HG03097 (cell line): ENCODE data around the gene DSCAML1.

ENCODE experiments used
- ATAC-seq: cut with Tn5 transposase; IDR thresholded peaks from one replicate; pipeline ENCODE4 v1.9.1; 2021; ENCODE audit not compliant: unreplicated experiment, low FRiP score

The DSCAML1 gene

GRCh38 chr11:117671370-117671769, 125.6 kb downstream of the DSCAML1 start:
- no peak for ATAC-seq

DNA sequence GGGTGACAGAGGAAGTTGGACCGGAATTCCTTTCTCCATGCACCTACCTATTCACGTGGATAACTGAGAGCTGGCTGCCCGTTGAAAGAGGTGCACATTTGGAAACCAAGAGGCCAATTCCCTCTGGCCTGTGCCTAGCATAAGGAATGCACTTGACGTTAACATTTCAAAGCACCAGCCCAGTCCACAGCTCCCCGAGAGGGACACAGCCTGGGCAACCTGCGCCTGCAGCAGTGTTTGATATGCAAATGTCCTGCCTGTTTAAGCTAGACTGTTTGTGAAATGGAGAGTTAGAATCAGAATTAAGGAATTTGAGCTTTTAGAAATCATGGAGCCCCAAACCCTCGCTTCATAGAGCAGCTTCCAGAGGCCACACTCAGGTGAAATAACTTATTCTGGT, 126.1 kb downstream of the DSCAML1 start:
- no peak for ATAC-seq

DNA sequence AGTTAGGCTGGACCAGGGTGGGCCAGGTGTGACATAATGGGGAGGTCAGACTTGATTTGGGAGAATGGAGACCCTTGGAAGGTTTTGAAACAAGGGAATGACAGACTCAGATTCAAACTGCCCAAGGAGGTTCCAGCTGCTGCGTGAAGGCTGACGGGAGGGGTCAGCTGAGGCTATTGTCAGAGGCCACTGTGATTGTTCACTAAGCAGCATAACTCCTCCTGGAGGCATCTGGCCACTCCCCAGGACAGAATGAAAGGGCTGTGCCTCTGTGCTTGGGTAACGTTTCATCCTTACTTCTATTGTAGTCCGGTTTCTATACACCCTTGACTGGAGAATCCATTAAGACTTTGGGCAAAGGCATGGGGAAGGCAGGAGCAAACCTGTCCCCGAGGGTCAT, 126.6 kb downstream of the DSCAML1 start:
- ATAC-seq: no peak

GRCh38 chr11:117669616-117670015, 127.4 kb downstream of the DSCAML1 start:
- no peak for ATAC-seq

DNA sequence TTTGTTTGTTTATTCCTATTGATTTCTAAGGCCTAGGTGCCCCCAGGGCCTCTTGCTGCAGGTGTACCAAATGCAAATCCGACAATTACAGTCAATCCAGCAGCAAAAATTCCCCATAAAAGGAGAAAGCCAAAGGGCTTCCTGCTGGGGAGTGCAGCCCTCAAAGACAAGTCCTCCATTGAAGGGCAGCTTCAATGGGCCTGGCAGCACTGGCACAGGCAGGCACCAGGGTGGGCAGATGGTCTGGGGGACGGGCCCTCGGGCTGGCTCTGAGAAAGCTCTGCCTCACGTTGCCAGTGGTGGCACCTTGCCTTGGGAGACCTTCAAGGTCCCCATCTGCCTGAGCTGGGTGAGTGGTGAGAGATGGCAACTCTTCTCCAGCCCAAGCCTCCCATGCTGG, 128.0 kb downstream of the DSCAML1 start:
- ATAC-seq: no peak

DNA sequence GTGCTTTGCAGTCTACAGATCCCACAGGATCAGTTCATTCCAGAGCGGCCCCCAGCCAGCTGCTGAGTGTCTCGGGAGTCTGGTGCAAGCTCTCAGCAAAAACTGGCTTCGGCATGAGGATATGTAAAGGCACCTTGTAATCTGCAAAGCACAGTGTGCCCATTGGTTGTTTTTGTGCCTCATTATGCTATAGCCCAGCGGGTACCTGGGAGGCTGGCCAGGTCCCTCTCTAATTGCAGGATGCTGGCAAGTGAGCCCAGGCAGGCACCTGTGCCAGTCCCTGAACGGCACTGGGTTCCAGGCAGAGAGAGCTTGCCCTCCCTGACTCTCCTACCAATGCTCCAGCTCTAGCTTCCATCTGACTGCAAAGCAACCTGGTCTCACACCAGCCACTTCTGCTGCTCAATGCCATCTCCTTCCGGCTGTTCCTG, 128.7 kb downstream of the DSCAML1 start:
- no peak for ATAC-seq

- no peak for ATAC-seq
Observed at GRCh38 chr11:117664897-117665296, 132.1 kb downstream of the DSCAML1 start.

GRCh38 chr11:117663821-117664220, 133.2 kb downstream of the DSCAML1 start:
- ATAC-seq: no peak

- ATAC-seq: no peak
Observed at GRCh38 chr11:117663414-117663813, 133.6 kb downstream of the DSCAML1 start.

DNA sequence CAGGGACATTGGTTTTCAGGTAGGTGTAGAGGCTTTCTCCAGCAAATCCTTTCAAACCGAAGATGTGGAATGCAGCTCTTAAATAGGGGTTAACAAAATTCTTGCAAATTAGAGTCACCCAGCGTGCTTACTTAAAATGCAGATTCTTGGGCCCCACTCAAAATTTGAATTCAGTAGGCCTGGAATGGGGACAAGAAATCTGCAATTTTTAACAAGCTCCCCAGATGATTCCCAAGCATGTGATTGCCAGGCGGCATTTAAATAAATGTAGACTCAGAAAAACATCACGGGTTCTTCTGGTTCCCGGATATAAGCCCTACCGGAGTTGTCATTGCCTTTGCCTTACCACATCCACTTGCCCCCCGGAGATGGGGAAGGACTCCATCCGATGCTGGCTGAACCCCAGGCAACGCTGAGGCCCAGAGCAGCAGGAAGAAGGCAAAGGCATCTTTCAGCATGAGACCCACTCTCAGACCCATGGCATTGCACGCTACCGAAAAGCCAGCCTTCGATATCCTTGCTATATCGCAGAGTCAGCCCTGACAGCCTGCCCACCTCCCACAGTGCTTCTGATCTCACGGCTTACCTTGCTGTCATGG, 134.2 kb downstream of the DSCAML1 start:
- ATAC-seq: no peak

GRCh38 chr11:117662255-117662654, 134.8 kb downstream of the DSCAML1 start:
- ATAC-seq: no peak

- ATAC-seq: no peak
Observed at GRCh38 chr11:117658809-117659208, 138.2 kb downstream of the DSCAML1 start.

- no peak for ATAC-seq
Observed at GRCh38 chr11:117657794-117658193, 139.2 kb downstream of the DSCAML1 start.

DNA sequence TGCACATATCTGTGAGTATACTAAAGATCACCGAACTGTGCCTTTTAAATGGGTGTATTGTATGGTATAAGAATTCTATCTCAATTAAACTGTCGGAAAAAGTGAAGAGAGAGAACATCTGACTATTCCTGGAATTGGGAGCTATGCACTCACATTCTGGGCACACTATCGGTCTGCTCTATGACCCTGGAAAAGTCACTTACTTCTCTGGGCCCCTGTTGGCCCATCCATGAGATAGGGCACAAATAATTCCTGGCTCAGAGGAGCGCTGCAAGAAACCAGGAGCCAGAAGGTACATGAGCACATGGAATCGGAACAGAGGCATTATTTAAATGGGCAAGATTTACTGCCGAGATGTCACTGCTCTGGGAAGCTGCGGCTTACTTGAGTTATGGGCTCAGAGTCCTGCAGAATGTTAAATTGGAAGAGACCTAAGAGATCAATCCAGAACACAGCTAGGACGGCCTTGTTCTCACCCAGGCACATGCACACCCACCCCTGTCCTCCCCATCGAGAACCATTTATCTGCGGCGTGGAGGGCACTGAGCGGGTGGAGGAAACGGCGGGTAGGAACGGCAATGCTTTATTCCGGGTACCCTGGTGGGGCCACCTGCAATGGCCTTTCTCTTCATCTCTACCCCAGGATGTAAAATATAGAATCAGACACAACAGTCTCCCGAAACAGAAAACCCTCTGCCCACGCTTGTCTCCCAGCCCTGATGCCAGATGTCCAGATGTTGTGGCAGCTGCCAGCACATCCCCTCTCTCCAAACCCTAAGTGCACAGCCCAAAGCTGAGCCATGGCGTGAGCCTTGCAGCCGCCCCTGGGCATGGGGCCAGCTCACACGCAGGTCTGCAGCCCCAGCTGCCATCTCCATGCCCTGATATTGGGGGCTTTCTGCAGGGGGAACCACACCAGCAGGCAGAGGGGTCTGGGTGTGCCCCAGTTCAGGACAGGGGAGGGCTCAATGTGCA, 142.4 kb downstream of the DSCAML1 start:
- no peak for ATAC-seq

GRCh38 chr11:117652521-117652920, 144.5 kb downstream of the DSCAML1 start:
- no peak for ATAC-seq

DNA sequence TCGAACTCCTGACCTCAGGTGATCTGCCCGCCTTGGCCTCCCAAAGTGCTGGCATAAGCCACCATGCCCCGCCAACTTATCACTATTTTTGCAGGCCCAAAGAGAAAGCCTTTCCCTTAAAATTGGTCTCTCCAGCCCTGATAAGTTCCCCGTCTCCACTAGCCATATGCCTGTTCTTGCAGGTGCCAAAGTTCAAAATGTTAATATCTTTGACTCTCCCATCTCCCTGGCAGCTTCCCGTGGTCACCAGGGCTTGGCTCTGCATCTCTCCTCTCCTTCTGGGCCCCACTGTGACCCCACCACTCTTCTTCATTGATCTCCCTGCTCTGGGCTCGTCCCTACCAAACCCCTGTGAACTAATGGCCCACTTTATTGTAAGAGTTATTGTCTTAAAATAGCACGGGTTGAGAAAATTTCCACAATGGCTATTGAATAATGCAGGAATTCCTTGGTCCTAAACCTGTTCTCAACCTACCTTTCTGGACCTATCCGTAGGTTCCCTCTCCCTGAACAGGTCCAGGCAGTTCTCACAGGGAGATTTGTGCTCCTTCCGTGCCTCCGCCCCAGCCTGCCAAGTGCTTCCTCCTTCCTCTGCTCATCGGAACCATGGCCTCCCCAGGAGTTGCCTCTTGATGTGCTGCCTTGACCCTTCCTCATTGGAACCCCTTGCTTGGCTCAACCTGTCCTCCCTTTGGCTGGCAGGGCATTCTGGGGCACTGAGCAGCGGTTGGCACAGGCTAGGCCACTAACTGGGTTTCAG, 147.5 kb downstream of the DSCAML1 start:
- ATAC-seq: no peak

DNA sequence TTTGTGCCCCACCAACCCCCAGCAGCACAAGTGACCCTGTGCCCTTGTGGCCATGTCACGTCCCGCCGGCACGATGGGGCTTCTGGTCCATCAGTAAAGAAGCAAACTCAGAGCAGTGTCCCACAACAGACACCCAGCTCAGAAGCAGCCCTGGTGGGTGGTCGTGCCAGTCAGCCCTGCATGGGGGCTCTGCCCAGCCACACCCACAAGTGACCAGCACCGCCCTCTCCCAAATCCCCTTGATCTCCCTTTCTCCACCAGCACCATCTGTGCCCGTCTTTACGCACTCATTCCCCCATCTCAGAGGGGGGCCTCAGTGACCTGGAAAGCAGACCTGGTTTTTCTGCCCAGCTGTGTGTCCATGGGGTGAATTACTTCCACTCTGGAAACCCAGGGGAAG, 149.1 kb downstream of the DSCAML1 start:
- ATAC-seq: no peak

DNA sequence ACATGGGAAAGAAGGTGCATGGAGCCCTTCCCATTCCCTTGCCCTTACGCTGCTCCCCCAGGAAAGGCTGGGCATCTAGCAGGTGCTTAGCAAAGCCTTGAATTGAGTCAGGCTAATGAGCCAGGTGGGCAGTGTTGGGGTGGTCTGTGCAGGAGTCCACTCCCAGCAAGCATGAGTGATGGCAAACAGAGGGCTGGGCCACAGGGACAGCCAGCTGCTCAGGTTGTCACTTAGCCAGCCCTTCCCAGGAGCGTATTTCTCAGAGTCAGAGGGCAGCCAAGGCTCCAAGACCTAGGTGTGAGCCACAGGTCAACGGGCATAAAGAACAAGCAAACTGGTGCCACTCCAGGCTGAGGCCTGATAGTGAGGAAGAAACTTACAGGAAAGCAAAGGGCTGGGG, 149.8 kb downstream of the DSCAML1 start:
- no peak for ATAC-seq

GRCh38 chr11:117646411-117646810, 150.6 kb downstream of the DSCAML1 start:
- no peak for ATAC-seq

DNA sequence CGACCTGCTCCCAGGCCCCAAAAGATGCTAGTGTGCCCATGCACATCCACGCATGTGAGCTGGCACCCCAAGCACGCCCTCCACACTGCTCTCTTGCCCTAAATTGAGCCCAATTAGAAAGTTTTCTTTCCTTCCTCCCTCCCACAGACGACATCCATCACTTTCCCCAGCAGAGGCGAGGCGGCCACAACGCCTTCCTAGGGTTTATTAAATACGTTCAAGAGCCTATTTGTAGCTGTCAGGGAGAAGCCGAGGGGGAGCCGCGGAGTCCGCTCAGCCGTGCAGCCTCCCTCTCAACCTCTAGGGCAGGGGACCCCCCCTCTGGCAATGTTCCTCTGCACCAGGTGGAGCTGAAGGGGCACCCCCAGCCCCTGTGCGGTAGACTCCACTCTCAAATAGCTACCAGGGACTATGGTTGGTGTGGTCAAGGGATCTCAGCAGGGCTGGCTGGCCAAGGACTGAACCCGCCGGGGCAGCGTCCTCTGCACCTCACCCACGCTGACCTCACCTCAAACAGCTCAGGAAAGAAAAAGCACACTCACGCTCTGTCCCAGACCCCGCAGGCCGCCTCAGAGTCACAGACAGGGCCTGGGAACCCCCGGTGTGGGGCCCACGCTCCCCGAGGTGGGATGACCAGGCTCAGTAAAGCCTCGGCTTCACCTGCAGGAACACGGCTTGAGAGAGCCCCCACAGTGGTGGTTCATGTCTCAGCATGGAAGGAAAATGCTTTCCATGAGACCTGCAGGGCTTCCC, 152.4 kb downstream of the DSCAML1 start:
- ATAC-seq: no peak
